ENCODE results near the gene BGLAP. TPM values are rescaled to one million over a fixed set of nuclear protein-coding genes. Genes with fewer than 3 reads are reported as not detected.

BGLAP gene
- polyA plus RNA-seq, 1 experiment: 0.26 TPM

DNA sequence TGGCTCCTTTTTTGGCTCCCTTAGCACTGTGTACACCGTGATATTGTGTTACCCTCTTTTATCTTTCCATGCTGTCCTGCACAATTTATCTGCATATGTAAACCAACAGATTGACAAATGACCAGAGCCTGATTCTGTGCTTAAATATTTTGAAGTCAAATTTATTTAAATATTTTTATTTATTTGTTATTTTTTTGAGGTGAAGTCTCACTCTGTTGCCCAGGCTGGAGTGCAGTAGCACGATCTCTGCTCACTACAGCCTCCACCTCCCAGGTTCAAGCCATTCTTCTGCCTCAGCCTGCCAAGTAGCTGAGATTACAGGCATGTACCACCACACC, 16.3 kb upstream of the BGLAP start:
- Histone ChIP-seq H3K4me3 (ENCODE audit: low read depth, low read length) (no peak overlapping the region), H3K27me3 (ENCODE audit: control insufficient read depth, insufficient read depth, low read length) (no peaks in the 10 kb centered on the region), H3K36me3 (ENCODE audit: control insufficient read depth, insufficient read depth, low read length) (peaks cover 5% of the 10 kb centered on the region; the same call in 1 of the 2 replicates)
- POLR2A ChIA-PET: no interaction called here
- CTCF ChIA-PET: interaction anchor here (0.6 to 7.2 kb wide), 31 partner anchors 9 to 200 kb away, joined by 3 to 154 read pairs (median 4); partner anchors contain the start of genes MEX3A, PAQR6, PMF1 and SMG5
- DNase-seq (ENCODE audit: low read depth): no peak
- TF ChIP-seq, protein P1, sequence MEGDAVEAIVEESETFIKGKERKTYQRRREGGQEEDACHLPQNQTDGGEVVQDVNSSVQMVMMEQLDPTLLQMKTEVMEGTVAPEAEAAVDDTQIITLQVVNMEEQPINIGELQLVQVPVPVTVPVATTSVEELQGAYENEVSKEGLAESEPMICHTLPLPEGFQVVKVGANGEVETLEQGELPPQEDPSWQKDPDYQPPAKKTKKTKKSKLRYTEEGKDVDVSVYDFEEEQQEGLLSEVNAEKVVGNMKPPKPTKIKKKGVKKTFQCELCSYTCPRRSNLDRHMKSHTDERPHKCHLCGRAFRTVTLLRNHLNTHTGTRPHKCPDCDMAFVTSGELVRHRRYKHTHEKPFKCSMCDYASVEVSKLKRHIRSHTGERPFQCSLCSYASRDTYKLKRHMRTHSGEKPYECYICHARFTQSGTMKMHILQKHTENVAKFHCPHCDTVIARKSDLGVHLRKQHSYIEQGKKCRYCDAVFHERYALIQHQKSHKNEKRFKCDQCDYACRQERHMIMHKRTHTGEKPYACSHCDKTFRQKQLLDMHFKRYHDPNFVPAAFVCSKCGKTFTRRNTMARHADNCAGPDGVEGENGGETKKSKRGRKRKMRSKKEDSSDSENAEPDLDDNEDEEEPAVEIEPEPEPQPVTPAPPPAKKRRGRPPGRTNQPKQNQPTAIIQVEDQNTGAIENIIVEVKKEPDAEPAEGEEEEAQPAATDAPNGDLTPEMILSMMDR (IDR thresholded peaks at IDR 0.05; ENCODE audit: insufficient read depth, low read depth, low read length): no peak

DNA sequence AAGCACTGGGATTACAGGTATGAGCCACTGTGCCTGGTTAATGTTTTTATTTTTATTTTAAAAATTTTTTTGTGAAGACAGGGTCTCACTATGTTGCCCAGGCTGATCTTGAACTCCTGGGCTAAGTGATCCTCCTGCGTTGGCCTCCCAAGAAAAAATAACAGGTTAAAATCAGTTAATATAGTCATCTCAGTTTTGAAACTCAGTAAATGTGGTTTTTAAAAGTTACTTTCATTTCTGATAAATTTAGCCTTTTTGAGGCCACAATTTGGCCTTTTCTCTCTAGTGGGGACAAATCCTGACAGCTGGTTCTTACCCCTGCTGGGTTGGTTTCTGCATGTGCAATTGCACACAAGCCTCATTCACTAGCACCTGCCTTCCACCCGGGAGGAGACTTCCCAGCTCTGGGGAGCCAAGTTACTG, 15.9 kb upstream of the BGLAP start:
- Histone ChIP-seq H3K27me3 (ENCODE audit: control insufficient read depth, insufficient read depth, low read length) (no peaks in the 10 kb centered on the region), H3K4me3 (ENCODE audit: low read depth, low read length) (no peak overlapping the region), H3K36me3 (ENCODE audit: control insufficient read depth, insufficient read depth, low read length) (peaks cover 5% of the 10 kb centered on the region; the same call in 1 of the 2 replicates)
- CTCF ChIA-PET: interaction anchor here (1.0 to 7.2 kb wide), 14 partner anchors 13 to 143 kb away, joined by 3 to 154 read pairs (median 6); partner anchors contain the start of genes MEX3A, PAQR6 and PMF1
- POLR2A ChIA-PET: no interaction called here
- TF ChIP-seq, protein P1 (IDR thresholded peaks at IDR 0.05; ENCODE audit: insufficient read depth, low read depth, low read length): no peak
- DNase-seq (ENCODE audit: low read depth): no peak

DNA sequence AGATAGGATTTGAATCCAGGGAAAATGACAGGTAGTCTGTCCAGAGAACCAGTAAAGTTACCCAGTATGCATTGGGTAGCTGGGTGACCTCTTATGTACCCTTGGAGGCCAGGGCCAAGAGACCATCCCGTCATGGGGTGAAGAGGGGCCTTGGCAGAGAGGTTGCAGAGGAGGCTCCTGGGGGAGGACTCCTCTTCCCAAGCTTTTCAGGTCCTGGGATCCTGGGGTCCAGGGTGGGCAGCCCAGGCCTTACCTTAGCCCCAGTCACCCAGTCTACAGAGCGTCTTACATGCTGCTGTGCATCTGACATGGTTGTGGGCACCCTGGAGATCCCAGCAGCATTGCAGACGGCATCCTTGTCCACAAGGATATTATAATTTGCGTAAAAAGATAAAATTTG, 15.2 kb upstream of the BGLAP start:
- POLR2A ChIA-PET: no interaction called here
- CTCF ChIA-PET: interaction anchor here (0.6 to 7.2 kb wide), 8 partner anchors 13 to 143 kb away, joined by 3 to 154 read pairs (median 29); partner anchors contain the start of genes MEX3A and PMF1
- Histone ChIP-seq H3K27me3 (ENCODE audit: control insufficient read depth, insufficient read depth, low read length) (no peaks in the 10 kb centered on the region), H3K4me3 (ENCODE audit: low read depth, low read length) (no peak overlapping the region), H3K36me3 (ENCODE audit: control insufficient read depth, insufficient read depth, low read length) (peaks cover 4% of the 10 kb centered on the region; the same call in 1 of the 2 replicates)
- no peak for DNase-seq (ENCODE audit: low read depth)
- TF ChIP-seq, protein P1 (IDR thresholded peaks at IDR 0.05; ENCODE audit: insufficient read depth, low read depth, low read length): no peak

DNA sequence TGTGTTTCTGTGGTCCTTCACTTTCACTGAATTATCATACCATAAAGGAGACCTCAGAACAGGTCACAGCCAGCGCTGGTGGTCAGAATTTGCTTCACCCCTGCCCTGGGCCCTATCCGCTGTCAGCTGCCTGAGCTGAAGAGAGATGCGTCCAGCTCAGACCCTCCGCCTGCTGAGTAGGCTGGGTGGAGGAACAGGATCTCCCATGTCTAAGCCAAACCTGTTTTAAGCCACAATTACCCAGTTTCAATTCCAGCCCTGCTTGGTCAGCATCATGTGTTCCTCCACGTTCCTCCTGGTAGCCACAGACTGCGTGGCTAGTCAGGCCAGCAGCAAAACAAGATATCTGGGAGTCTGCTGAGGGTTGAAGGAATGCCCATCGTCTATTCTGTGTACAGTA, 13.5 kb upstream of the BGLAP start:
- Histone ChIP-seq H3K27me3 (ENCODE audit: control insufficient read depth, insufficient read depth, low read length) (no peaks in the 10 kb centered on the region), H3K36me3 (ENCODE audit: control insufficient read depth, insufficient read depth, low read length) (peaks cover 2% of the 10 kb centered on the region; the same call in 1 of the 2 replicates), H3K4me3 (ENCODE audit: low read depth, low read length) (no peak overlapping the region)
- TF ChIP-seq, protein P1 (IDR thresholded peaks at IDR 0.05; ENCODE audit: insufficient read depth, low read depth, low read length): no peak
- ChIA-PET CTCF (interaction anchor here (0.7 to 7.2 kb wide), 3 partner anchors 83 to 138 kb away, joined by 3 to 112 read pairs (median 11); no protein-coding TSS in a partner anchor), POLR2A (no interaction called here)
- no peak for DNase-seq (ENCODE audit: low read depth)

GRCh38 chr1:156229809-156230472, 12.0 kb upstream of the BGLAP start:
- no peak for DNase-seq (ENCODE audit: low read depth)
- ChIA-PET CTCF (interaction anchor here (0.7 to 3.1 kb wide), 5 partner anchors 17 to 139 kb away, joined by 3 to 11 read pairs (median 3); partner anchors contain the start of gene PMF1), POLR2A (no interaction called here)
- TF ChIP-seq, protein P1 (IDR thresholded peaks at IDR 0.05; ENCODE audit: insufficient read depth, low read depth, low read length): no peak
- peaks cover 1% of the 10 kb centered on the region; the same call in 1 of the 2 replicates for H3K36me3 ChIP-seq (ENCODE audit: control insufficient read depth, insufficient read depth, low read length)
- no peaks in the 10 kb centered on the region for H3K27me3 ChIP-seq (ENCODE audit: control insufficient read depth, insufficient read depth, low read length)
- H3K4me3 ChIP-seq (ENCODE audit: low read depth, low read length): no peak overlapping the region

All from BJ (cell line).